NCI-H2227 (cell line): Measurements from ENCODE around the gene EFCC1.

Source experiments
- DNase-seq: peaks from one replicate; lab custom pipeline; 2025; ENCODE audit not compliant: unreplicated experiment; lab: John Stamatoyannopoulos, UW

Gene EFCC1

GRCh38 chr3:129014148-129014547 is 13.0 kb downstream of the EFCC1 start:
- DNase-seq, result no peak

- DNase-seq, result no peak
These were observed 13.8 kb downstream of the EFCC1 start for GRCh38 chr3:129014793-129015345.

- DNase-seq, result no peak
These were observed 14.4 kb downstream of the EFCC1 start for GRCh38 chr3:129015388-129016105.

- no peak for DNase-seq
These were observed 15.2 kb downstream of the EFCC1 start for GRCh38 chr3:129016356-129016719.

GRCh38 chr3:129016720-129017483 is 15.8 kb downstream of the EFCC1 start:
- no peak for DNase-seq

DNA sequence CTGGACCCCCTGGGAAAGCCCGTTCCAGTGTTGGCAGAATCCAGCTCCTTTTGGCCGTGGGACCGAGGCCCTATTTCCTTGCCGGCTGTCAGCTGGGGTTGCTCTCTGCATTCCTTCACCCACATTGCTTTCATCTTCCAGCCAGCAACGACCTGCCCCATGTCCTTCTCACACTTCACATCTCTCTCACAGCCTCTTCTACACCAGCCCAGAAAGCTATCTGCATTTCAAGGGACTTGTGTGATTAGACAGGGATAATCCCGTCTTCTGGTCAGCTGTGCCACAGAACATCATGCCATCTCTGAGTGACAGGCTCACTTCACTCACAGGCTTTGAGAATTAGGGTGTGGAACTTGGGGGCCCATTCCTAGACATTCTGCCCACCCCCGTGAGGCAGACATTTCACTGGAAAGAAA is 16.4 kb downstream of the EFCC1 start:
- no peak for DNase-seq

DNA sequence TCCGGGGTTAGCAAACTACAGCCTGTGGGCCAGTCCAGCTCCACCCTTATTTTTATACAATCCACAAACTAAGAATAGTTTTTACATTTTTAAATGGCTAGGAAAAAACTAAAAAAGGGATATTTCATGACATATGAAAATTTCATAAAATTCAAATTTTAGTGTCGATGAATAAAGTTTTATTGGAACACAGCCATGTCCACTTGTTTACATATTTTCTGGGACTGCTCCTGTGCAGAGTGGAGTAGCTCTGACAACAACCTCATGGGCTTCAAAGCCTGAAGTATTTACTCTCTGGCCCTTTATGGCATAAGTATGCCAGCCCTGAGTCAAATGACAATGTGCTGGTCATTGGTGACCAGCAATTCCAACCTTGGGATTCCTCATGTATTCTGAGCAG is 17.2 kb downstream of the EFCC1 start:
- DNase-seq, result no peak

GRCh38 chr3:129018751-129019150 is 17.6 kb downstream of the EFCC1 start:
- no peak for DNase-seq

GRCh38 chr3:129019266-129019665 is 18.2 kb downstream of the EFCC1 start:
- DNase-seq, result no peak

DNA sequence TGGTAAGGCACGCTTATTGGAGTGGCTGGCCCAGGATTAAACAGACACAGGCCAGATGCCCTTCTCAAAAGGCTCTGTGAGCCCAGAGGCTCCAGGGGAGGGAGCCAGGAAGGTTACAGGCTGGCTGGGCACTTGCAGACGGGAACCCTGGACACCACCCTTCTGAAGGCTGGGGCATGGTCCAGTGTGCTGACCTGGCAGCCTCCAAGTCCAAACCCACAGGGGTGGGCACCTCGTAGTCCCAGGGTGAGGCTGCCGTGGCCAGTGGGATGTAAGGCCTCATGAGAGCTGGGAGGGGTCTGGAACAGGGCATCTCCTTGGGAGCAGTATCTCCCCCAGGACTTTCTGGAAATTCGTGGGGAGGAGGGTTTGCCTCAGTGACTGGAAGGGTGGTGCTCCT is 19.6 kb downstream of the EFCC1 start:
- no peak for DNase-seq

DNA sequence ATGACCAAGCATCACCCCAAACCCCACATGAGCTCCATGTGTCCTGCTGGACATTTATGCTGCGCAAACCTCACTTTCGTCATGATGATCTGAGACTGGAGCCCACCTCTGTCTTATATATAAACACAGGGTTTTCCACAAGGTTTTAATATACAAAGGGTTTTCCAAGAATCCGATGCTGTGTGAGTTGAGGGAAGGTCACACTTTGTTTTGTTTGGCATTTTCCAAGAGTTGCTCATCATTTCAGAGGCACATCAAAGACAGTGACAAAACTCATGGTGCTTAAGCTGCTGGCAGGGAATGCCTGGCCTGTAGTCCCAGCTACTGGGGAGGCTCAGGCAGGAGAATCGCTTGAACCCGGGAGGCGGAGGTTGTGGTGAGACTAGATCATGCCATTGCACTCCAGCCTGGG is 20.0 kb downstream of the EFCC1 start:
- no peak for DNase-seq

- DNase-seq, result no peak
These were observed 21.3 kb downstream of the EFCC1 start for GRCh38 chr3:129022114-129023007.

DNA sequence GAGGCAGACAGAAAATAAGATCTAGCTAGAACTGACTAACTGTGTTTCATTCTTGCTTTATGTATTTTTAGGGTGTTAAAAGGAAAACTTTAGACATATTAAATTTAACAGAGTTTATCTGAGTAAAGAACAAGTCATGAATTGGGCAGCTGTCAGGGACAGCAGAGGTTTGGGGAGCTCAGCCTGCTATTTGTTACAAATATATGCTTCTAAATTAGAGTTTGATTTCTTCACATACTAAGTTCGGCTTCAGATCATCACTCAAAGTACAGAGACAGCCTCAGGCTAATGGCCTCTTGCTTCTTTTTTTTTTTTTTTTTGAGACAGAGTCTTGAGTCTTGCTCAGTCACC is 21.9 kb downstream of the EFCC1 start:
- no peak for DNase-seq

- DNase-seq, result no peak
These were observed 22.8 kb downstream of the EFCC1 start for GRCh38 chr3:129023909-129024308.

- DNase-seq, result no peak
These were observed 24.0 kb downstream of the EFCC1 start for GRCh38 chr3:129025108-129025507.

GRCh38 chr3:129025691-129026435 is 24.8 kb downstream of the EFCC1 start:
- DNase-seq, result no peak

GRCh38 chr3:129026728-129027543 is 25.8 kb downstream of the EFCC1 start:
- peak; percentile 91 for DNase-seq

- DNase-seq, result no peak
These were observed 26.4 kb downstream of the EFCC1 start for GRCh38 chr3:129027544-129027880.

DNA sequence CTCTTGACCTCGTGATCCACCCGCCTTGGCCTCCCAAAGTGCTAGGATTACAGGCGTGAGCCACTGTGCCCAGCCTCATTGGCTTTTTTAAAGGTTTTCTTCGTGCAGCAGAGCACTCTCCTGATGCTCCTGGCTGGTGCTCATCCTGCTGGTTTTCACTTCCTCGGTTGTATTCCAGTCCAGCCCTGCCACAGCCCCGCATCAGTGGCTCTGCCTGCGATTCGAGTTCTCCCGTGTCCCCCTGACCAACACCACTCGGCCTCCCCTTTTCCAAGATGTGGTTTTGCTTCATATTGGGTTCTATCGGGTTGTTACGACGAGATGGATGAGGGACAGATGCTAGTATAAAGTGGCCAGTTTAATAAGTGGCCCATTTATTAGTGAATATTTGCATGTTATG is 27.8 kb downstream of the EFCC1 start:
- no peak for DNase-seq

DNA sequence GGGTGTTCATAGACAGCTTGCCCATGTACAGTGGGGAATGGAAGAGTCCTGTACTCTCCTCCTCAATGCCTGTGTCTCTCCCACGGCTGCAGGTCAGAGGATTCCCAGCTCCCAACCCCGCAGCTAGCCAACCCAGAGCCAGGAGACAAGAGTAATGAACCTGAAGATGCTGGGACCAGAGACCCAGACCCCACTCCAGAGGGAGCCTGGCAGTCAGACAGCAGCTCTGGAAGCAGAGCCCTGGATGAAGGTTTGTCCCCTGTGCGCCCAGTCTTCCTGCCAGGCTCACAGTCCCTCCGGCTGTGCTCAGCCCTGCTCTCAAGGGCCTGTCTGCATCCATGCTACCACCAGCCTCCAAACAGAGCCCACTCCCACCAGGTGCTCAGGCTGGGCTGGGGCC is 29.5 kb downstream of the EFCC1 start:
- no peak for DNase-seq
